GM12874 (cell line): ENCODE data around the gene LARP4.

ENCODE experiments used
- CTCF ChIP-seq: IDR thresholded peaks from 2 replicates; pipeline ENCODE4 v1.5.1; 2011; ENCODE audit warnings: low read depth, mild to moderate bottlenecking, control low read depth, low read length, moderate library complexity; ENCODE audit not compliant: insufficient read depth

Gene LARP4

GRCh38 chr12:50362671-50363070, 38.0 kb upstream of the LARP4 start:
- no peak for TF ChIP-seq CTCF

GRCh38 chr12:50363141-50363540, 37.5 kb upstream of the LARP4 start:
- no peak for TF ChIP-seq CTCF

- no peak for TF ChIP-seq CTCF
Observed at GRCh38 chr12:50365709-50366406, 34.8 kb upstream of the LARP4 start.

GRCh38 chr12:50375802-50376201, 24.9 kb upstream of the LARP4 start:
- TF ChIP-seq CTCF: no peak

- no peak for TF ChIP-seq CTCF
Observed at GRCh38 chr12:50380761-50381325, 19.8 kb upstream of the LARP4 start.

GRCh38 chr12:50387487-50387886, 13.2 kb upstream of the LARP4 start:
- TF ChIP-seq CTCF: no peak

GRCh38 chr12:50387972-50388478, 12.7 kb upstream of the LARP4 start:
- no peak for TF ChIP-seq CTCF
